Heart right ventricle (tissue), 16 donors: ENCODE measurements around the gene B4GALT6. TPM values are rescaled to one million over a fixed set of nuclear protein-coding genes. Genes with fewer than 3 reads are reported as not detected.
A peak's percentile ranks its signal among the peaks of the same experiment; 100 is the strongest.

Experiments
- ATAC-seq, 8 donors: fragments of 200-7000 bp; cut with Tn5 transposase; one replicate each; pipeline ENCODE4 v1.9.1; 2020; ENCODE audit warnings: mild to moderate bottlenecking in 8 of 8, moderate library complexity in 8 of 8, moderate number of reproducible peaks in 1 of 8
- DNase-seq, 2 donors: peaks; one replicate each; pipeline ENCODE4 v3.0.0-alpha.2; 2020
- H3K27ac ChIP-seq, 10 donors: fragments of 200-600 bp; sonication (generic) in 2 of 10; one replicate each; pipeline versions ENCODE4 v1.5.0 to v1.8.0; 2020 to 2022; ENCODE audit warnings: mild to moderate bottlenecking in 3 of 10
- H3K27me3 ChIP-seq, 7 donors: fragments of 200-600 bp; one replicate each; pipeline ENCODE4 v1.8.0; 2021 to 2022; ENCODE audit warnings: mild to moderate bottlenecking in 2 of 7
- H3K36me3 ChIP-seq, 9 donors: fragments of 200-600 bp; sonication (generic) in 1 of 9; one replicate each; pipeline versions ENCODE4 v1.5.0 to v1.8.0; 2020 to 2022; ENCODE audit warnings: mild to moderate bottlenecking in 2 of 9
- H3K4me1 ChIP-seq, 9 donors: fragments of 200-600 bp; sonication (generic) in 1 of 9; one replicate each; pipeline versions ENCODE4 v1.5.0 to v1.8.0; 2020 to 2022; ENCODE audit warnings: mild to moderate bottlenecking in 4 of 9
- H3K4me3 ChIP-seq, 10 donors: fragments of 200-600 bp; sonication (generic) in 2 of 10; one replicate each; pipeline versions ENCODE4 v1.5.0 to v1.8.0; 2020 to 2022; ENCODE audit warnings: mild to moderate bottlenecking in 7 of 10, moderate library complexity in 2 of 10
- H3K9me3 ChIP-seq, 11 donors: fragments of 200-600 bp in 10 of 11; sonication (generic) in 2 of 11; one replicate each; pipeline versions ENCODE4 v1.5.0 to v1.8.0; 2013 to 2022; ENCODE audit warnings: mild to moderate bottlenecking in 2 of 11, control low read depth in 1 of 11, moderate library complexity in 1 of 11
- CTCF ChIP-seq, 9 donors: fragments of 200-600 bp; sonication (generic) in 2 of 9; IDR thresholded peaks; one replicate each; pipeline versions ENCODE4 v1.5.0 to v1.8.0; 2021 to 2022; ENCODE audit warnings: antibody characterized with exemption in 9 of 9, mild to moderate bottlenecking in 5 of 9, moderate library complexity in 1 of 9
- WGBS, 2 donors: extraction: QIAGEN DNeasy Blood & Tissue Kit; methylation state at CpG; one replicate each; pipeline ENCODE4 v1.1.7; 2013; ENCODE audit warnings: inconsistent platforms in 1 of 2; 5-methylcytosine and 5-hydroxymethylcytosine counted together
- intact Hi-C, 10 donors: fragments of 100-400 bp; cut with DNase I; formaldehyde crosslinking; loops; one replicate each; pipeline versions ENCODE4 v1.11.1 to v1.14.2; 2022
- polyA plus RNA-seq, 2 donors: library from polyadenylated mRNA; stranded (reverse); fragments of 200-250 nt; gene quantifications; one replicate each; pipeline ENCODE4 v1.2.3, GENCODE V29; 2013
- total RNA-seq, 10 donors: library from RNA; stranded (reverse); fragmentation: NEBNext Ultra II Directional in 3 of 10; extraction: Animal tissue kit (Norgen Biotek cat#: 25700) in 3 of 10; gene quantifications; one replicate each; pipeline versions ENCODE4 v1.2.1 to v1.2.4, GENCODE V29; 2021 to 2023
- donor health status: Arrhythmogenic right ventricular cardiomyopathy.
- donor health status: ischemic (EF 13 %, LVEDD 7.1; RV severe dilation, severe dysfunction).
- donor health status: healthy with polysubstance abuse.
- donor health status: DM: no; HTN: yes; CAD: no.
- donor health status: DM: no; HTN: no; CAD: no.
- donor health status: ischemic (EF 25% LVEDD 6.9; RV normal size, moderate dysfunction).
- donor health status: ischemic (EF 25% LVEDD 5.7; RV mildly dilated, moderate dysfunction).
- donor health status: healthy.
- donor health status: DM: yes; HTN: yes; CAD: no.
- donor health status: Ischemic cardiomyopathy.
- donor health status: ischemic (EF 35%, LVEDD 5.7; RV mildly dilated, moderate dysfunction).
- donor health status: nonischemic (EF 11% LVEDD 7.7; RV severe dilation, severe dysfunction).
- donor health status: DM: yes; HTN: yes; CAD: no.
- donor health status: PGD.
- donor health status: ischemic (EF 29% LVEDD 5.4; RV normal size, mild dysfunction).
- donor health status: nonischemic (EF 23%, LVEDD 6.1; RV moderate dilation, normal function).

B4GALT6 gene
- total and polyA plus RNA-seq, 12 donors = 0.61 to 19.6 (median 7.8) TPM

GRCh38 chr18:31719363-31720006, 35.1 kb upstream of the B4GALT6 start:
- H3K27me3 ChIP-seq = peaks cover 0 to 20% (median 0%) of the 10 kb centered on the region in 7 donors
- DNase-seq (no peak), ATAC-seq (no peak)
- H3K36me3 ChIP-seq = no peaks in the 10 kb centered on the region
- H3K27ac ChIP-seq = no peak overlapping the region
- no peak for TF ChIP-seq CTCF (IDR thresholded peaks at IDR 0.05)
- peaks cover 0 to 20% (median 8%) of the 10 kb centered on the region in 9 donors for H3K4me1 ChIP-seq
- H3K9me3 ChIP-seq = peaks cover 0 to 11% (median 0%) of the 10 kb centered on the region in 11 donors
- 88 to 90% methylated on average over 7 of the region's 7 CpGs for WGBS, 2 donors
- intact Hi-C loops = loop anchor here in 7 of 10 donors (5.0 to 10.0 kb wide), 3 partner anchors 162 to 725 kb away; no protein-coding TSS in a partner anchor
- H3K4me3 ChIP-seq = no peak overlapping the region

DNA sequence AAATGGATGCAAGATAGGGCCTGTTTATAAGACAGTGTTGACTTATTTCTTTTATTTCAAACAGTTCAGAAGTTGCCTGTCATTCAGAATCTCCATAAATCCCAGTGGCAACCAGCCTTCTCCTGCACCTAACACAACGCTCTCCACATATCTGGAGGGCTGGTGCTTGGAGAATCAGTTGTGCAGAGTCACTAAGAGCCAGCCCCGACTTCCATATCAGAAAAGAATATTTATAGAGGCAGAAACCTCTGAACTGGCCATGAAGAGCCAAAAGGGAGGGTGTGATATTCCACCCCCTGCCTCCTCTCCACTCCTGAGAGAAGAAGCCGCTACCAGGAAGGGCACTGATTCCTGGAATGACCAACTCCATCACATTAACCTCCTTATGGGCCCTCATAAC, 34.0 kb upstream of the B4GALT6 start:
- ATAC-seq = peak in 3 of 8 donors; percentile 23 to 47 (median 26)
- H3K4me1 ChIP-seq = peaks cover 0 to 9% (median 0%) of the 10 kb centered on the region in 9 donors
- WGBS, 2 donors = 52 to 56% methylated on average over 3 of the region's 3 CpGs
- intact Hi-C loops = no loop called here
- peaks cover 0 to 9% (median 0%) of the 10 kb centered on the region in 7 donors for H3K27me3 ChIP-seq
- no peaks in the 10 kb centered on the region for H3K36me3 ChIP-seq
- no peak overlapping the region for H3K27ac ChIP-seq
- no peak for TF ChIP-seq CTCF (IDR thresholded peaks at IDR 0.05)
- peaks cover 0 to 11% (median 0%) of the 10 kb centered on the region in 11 donors for H3K9me3 ChIP-seq
- DNase-seq = no peak
- no peak overlapping the region for H3K4me3 ChIP-seq

DNA sequence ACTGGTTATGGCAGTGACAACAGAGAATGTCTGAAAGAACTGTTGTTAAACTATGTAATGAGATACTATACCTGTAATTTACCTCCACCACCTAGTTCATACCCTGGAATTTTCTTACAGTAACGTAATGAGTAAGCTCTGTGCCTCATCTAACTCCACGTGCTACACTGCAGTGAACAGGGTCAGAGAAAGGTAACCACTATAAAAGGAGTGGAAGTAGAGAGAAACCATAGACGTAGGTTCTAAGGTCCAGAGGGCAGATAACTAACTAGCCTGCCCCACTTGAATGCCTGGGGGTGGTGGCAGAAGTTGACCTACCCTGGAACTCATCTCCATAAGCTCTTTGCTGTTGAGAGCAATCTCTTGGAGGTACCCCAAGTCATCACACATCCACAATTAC, 32.0 kb upstream of the B4GALT6 start:
- H3K36me3 ChIP-seq = no peaks in the 10 kb centered on the region

More for the DNA sequence above, 32.0 kb upstream of the B4GALT6 start:
- ATAC-seq (no peak), DNase-seq (no peak)
- no peak for TF ChIP-seq CTCF (IDR thresholded peaks at IDR 0.05)
- Histone ChIP-seq H3K4me3 (no peak overlapping the region), H3K27me3 (no peaks in the 10 kb centered on the region), H3K4me1 (peaks cover 0 to 9% (median 0%) of the 10 kb centered on the region in 9 donors), H3K9me3 (peaks cover 0 to 11% (median 0%) of the 10 kb centered on the region in 11 donors), H3K27ac (no peak overlapping the region)
- 64 to 67% methylated on average over 3 of the region's 3 CpGs for WGBS, 2 donors
- intact Hi-C loops = no loop called here
